IMR-90 (cell line): ENCODE results near the gene GREB1L. TPM values are rescaled to one million over a fixed set of nuclear protein-coding genes. Genes with fewer than 3 reads are reported as not detected.

ENCODE experiments used
- ATAC-seq: fragments of 200-7000 bp; cut with Tn5 transposase; 2 replicates; pipeline ENCODE4 v1.9.1; 2020; ENCODE audit warnings: low read depth, mild to moderate bottlenecking, moderate library complexity
- BruUV-seq: library from RNA; stranded (reverse); fragments of 400-500 nt; replicated peaks from 2 replicates; lab custom pipeline; 2021; lab: Mats Ljungman, UMichigan
- CTCF ChIA-PET: fragments of 300-600 bp; formaldehyde crosslinking; extraction: SDS; loops from one replicate; lab custom pipeline; 2021; ENCODE audit warnings: antibody characterized with exemption; lab: Yijun Ruan, JAX
- POLR2A ChIA-PET: fragments of 300-600 bp; sonication (Branson Sonifier 250); formaldehyde crosslinking; loops from one replicate; lab custom pipeline; 2022; ENCODE audit warnings: antibody characterized with exemption; ENCODE audit not compliant: unreplicated experiment; lab: Charles Lee
- DNase-seq: peaks from one replicate; pipeline ENCODE4 v3.0.0; 2013
- H2AFZ ChIP-seq: replicated peaks from 2 replicates; pipeline ENCODE3; 2013; ENCODE audit warnings: low read length, mild to moderate bottlenecking; ENCODE audit not compliant: poor library complexity
- H2AK5ac ChIP-seq: 2 replicates; pipeline ENCODE4 v1.6.1; 2013; ENCODE audit warnings: low read depth, low read length, inconsistent platforms
- H2AK9ac ChIP-seq: replicated peaks from 2 replicates; pipeline ENCODE3; 2013; ENCODE audit warnings: mild to moderate bottlenecking, low read depth, low read length, moderate library complexity; ENCODE audit not compliant: poor library complexity
- H2BK120ac ChIP-seq: 2 replicates; pipeline ENCODE4 v1.6.1; 2013; ENCODE audit warnings: low read depth, low read length, inconsistent platforms
- H2BK15ac ChIP-seq: 3 replicates; pipeline ENCODE4 v1.6.1; 2013; ENCODE audit warnings: low read depth, low read length, inconsistent platforms
- H2BK20ac ChIP-seq: 2 replicates; pipeline ENCODE4 v1.6.1; 2013; ENCODE audit warnings: low read depth, mild to moderate bottlenecking, inconsistent platforms, low read length, moderate library complexity
- H2BK5ac ChIP-seq: 2 replicates; pipeline ENCODE4 v1.6.1; 2013; ENCODE audit warnings: mild to moderate bottlenecking, low read depth, low read length, inconsistent platforms; ENCODE audit not compliant: poor library complexity, severe bottlenecking
- H3K14ac ChIP-seq: replicated peaks from 2 replicates; pipeline ENCODE4 v1.6.1; 2013; ENCODE audit warnings: low read depth, low read length, inconsistent platforms
- H3K18ac ChIP-seq: 2 replicates; pipeline ENCODE4 v1.6.1; 2013; ENCODE audit warnings: low read depth, low read length, control low read depth
- H3K23ac ChIP-seq: 2 replicates; pipeline ENCODE4 v1.6.1; 2013; ENCODE audit warnings: low read depth, low read length, inconsistent platforms
- H3K27ac ChIP-seq: 2 replicates; pipeline ENCODE4 v1.5.1; 2013; ENCODE audit warnings: mild to moderate bottlenecking, control low read depth, low read length; ENCODE audit not compliant: insufficient read depth
- H3K27me3 ChIP-seq: 2 replicates; pipeline ENCODE4 v1.6.1; 2013; ENCODE audit warnings: low read length; ENCODE audit not compliant: control insufficient read depth, insufficient read depth
- H3K36me3 ChIP-seq: 2 replicates; pipeline ENCODE4 v1.6.1; 2013; ENCODE audit warnings: low read length, mixed read lengths; ENCODE audit not compliant: control insufficient read depth, insufficient read depth
- H3K4ac ChIP-seq: 2 replicates; pipeline ENCODE4 v1.6.1; 2013; ENCODE audit warnings: low read depth, low read length, inconsistent platforms
- H3K4me1 ChIP-seq: 2 replicates; pipeline ENCODE4 v1.6.1; 2013; ENCODE audit warnings: low read length, mixed read lengths; ENCODE audit not compliant: control insufficient read depth, insufficient read depth
- H3K4me2 ChIP-seq: 2 replicates; pipeline ENCODE4 v1.6.1; 2013; ENCODE audit warnings: low read depth, mild to moderate bottlenecking, control low read depth, low read length, moderate library complexity
- H3K4me3 ChIP-seq: 2 replicates; pipeline ENCODE4 v1.5.1; 2013; ENCODE audit warnings: low read depth, mild to moderate bottlenecking, control low read depth, low read length, moderate library complexity; ENCODE audit not compliant: insufficient read depth
- H3K56ac ChIP-seq: 2 replicates; pipeline ENCODE4 v1.6.1; 2013; ENCODE audit warnings: low read length, inconsistent platforms; ENCODE audit not compliant: insufficient read depth; ENCODE audit errors: extremely low read depth
- H3K79me1 ChIP-seq, 2 experiments: 2 replicates each; pipeline ENCODE4 v1.6.1; 2013; ENCODE audit warnings: low read length in 2 of 2, inconsistent platforms in 1 of 2, low read depth in 1 of 2
- H3K9ac ChIP-seq: 2 replicates; pipeline ENCODE4 v1.6.1; 2013; ENCODE audit warnings: low read depth, low read length, control low read depth
- H3K9me1 ChIP-seq: 2 replicates; pipeline ENCODE4 v1.6.1; 2013; ENCODE audit warnings: low read length, inconsistent platforms; ENCODE audit not compliant: insufficient read depth
- H3K9me3 ChIP-seq: 2 replicates; pipeline ENCODE4 v1.6.1; 2013; ENCODE audit warnings: low read length; ENCODE audit not compliant: control insufficient read depth, insufficient read depth
- H4K20me1 ChIP-seq: 2 replicates; pipeline ENCODE4 v1.6.1; 2013; ENCODE audit warnings: low read length, inconsistent platforms; ENCODE audit not compliant: insufficient read depth
- H4K5ac ChIP-seq: 2 replicates; pipeline ENCODE4 v1.6.1; 2013; ENCODE audit warnings: mild to moderate bottlenecking, low read depth, low read length, control low read depth
- H4K8ac ChIP-seq, 2 experiments: 2 replicates each; pipeline ENCODE4 v1.6.1; 2013; ENCODE audit warnings: low read depth in 2 of 2, low read length in 2 of 2, control low read depth in 1 of 2, inconsistent platforms in 1 of 2
- H4K91ac ChIP-seq: 2 replicates; pipeline ENCODE4 v1.6.1; 2013; ENCODE audit warnings: low read depth, low read length, inconsistent platforms; ENCODE audit not compliant: insufficient read depth
- BHLHE40 ChIP-seq: fragments of 150-350 bp; IDR thresholded peaks from 2 replicates; pipeline ENCODE4 v1.6.1; 2016; ENCODE audit warnings: mild to moderate bottlenecking, low read depth, low read length
- MAZ ChIP-seq: IDR thresholded peaks from 2 replicates; pipeline ENCODE4 v1.6.1; 2012; ENCODE audit warnings: low read depth, mild to moderate bottlenecking, low read length, improper control_type of control experiment, moderate library complexity, borderline replicate concordance
- MXI1 ChIP-seq: IDR thresholded peaks from 2 replicates; pipeline ENCODE4 v1.6.1; 2012; ENCODE audit warnings: low read depth, mild to moderate bottlenecking, low read length, moderate library complexity, borderline replicate concordance
- RAD21 ChIP-seq: IDR thresholded peaks from 2 replicates; pipeline ENCODE4 v1.6.1; 2012; ENCODE audit warnings: low read length, improper control_type of control experiment
- SMC3 ChIP-seq: fragments of 150-350 bp; IDR thresholded peaks from 2 replicates; pipeline ENCODE4 v1.6.1; 2016; ENCODE audit warnings: low read depth, mild to moderate bottlenecking, antibody characterized with exemption, low read length, moderate library complexity
- WGBS, 2 experiments: methylation state at CpG; one replicate each; pipeline versions ENCODE4 v1.1.5 to v1.1.7; 2013; ENCODE audit warnings: missing lambda C conversion rate in 2 of 2; ENCODE audit not compliant: insufficient read length in 1 of 2; ENCODE audit errors: extremely low coverage in 2 of 2; 5-methylcytosine and 5-hydroxymethylcytosine counted together
- dilution Hi-C: fragments of 300-500 bp; cut with HindIII; formaldehyde crosslinking; loops from one replicate; pipeline ENCODE4 v1.14.3; 2018; ENCODE audit warnings: low sequenced_read_pairs; ENCODE audit not compliant: unreplicated experiment
- in situ Hi-C: fragments of 300-500 bp; cut with MboI; formaldehyde crosslinking; loops from 3 replicates; pipeline ENCODE4 v1.14.3; 2019; ENCODE audit warnings: low sequenced_read_pairs, inconsistent platforms, mixed read lengths
- intact Hi-C: fragments of 100-400 bp; cut with micrococcal nuclease; formaldehyde crosslinking; loops from 2 replicates; pipeline ENCODE4 v1.10.0; 2022
- polyA plus RNA-seq, 3 experiments: library from polyadenylated mRNA; depleted of rRNA; stranded (reverse); fragments of >200 nt; gene quantifications; 2 replicates each; pipeline ENCODE4 v1.2.3, GENCODE V29; 2012; ENCODE audit warnings: low replicate concordance in 1 of 3
- total RNA-seq: library from RNA; depleted of rRNA; stranded (reverse); fragments of >200 nt; gene quantifications from 2 replicates; pipeline ENCODE4 v1.2.3, GENCODE V29; 2012

The GREB1L gene
- total and polyA plus RNA-seq, 2 of the 4 experiments (the other 2 are of a cell fraction) = under 0.01 to 0.02 TPM

DNA sequence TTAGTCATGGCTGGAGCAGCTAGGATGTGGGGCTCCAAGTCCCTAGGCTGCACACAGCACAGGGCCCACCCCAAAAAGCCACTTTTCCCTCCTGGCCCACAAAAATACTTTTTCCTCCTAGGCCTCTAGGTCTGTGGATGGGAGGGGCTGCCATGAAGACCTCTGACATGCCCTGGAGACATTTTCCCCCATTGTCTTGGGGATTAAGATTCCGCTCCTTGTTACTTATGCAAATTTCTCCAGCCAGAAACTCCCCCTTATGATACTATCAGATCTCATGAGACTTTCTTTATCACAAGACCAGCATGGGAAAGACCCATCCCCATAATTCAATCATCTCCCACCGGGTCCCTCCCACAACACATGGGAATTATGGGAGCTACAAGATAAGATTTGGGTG, 232.6 kb downstream of the GREB1L start:
- H2AK9ac ChIP-seq = no peak overlapping the region
- no peak overlapping the region for H2BK15ac ChIP-seq
- H3K4ac ChIP-seq = no peak overlapping the region
- in situ Hi-C loops = loop anchor here (25.0 kb wide), 1 partner anchor 488 kb away; no protein-coding TSS in a partner anchor
- no peaks in the 10 kb centered on the region for H4K20me1 ChIP-seq
- intact Hi-C loops = no loop called here
- POLR2A ChIA-PET = interaction anchor here (0.5 kb wide), 1 partner anchor 204 kb away, joined by 3 read pairs; no protein-coding TSS in a partner anchor
- no TSS peak for BruUV-seq
- no peaks in the 10 kb centered on the region for H3K9me1 ChIP-seq
- no peak overlapping the region for H3K56ac ChIP-seq
- no peak overlapping the region for H2BK5ac ChIP-seq
- TF ChIP-seq SMC3 = no peak
- no peak for TF ChIP-seq MXI1
- TF ChIP-seq BHLHE40 = no peak
- TF ChIP-seq RAD21 = no peak
- TF ChIP-seq MAZ = no peak
- ATAC-seq (no peak), DNase-seq (no peak)
- H4K91ac ChIP-seq = no peak overlapping the region
- H3K79me1 ChIP-seq = no peaks in the 10 kb centered on the region
- H3K9ac ChIP-seq = no peak overlapping the region
- H3K4me2 ChIP-seq = no peak overlapping the region
- no peaks in the 10 kb centered on the region for H3K36me3 ChIP-seq
- no peak overlapping the region for H3K18ac ChIP-seq
- no peaks in the 10 kb centered on the region for H3K9me3 ChIP-seq
- no peak overlapping the region for H3K4me3 ChIP-seq
- H2BK20ac ChIP-seq = no peak overlapping the region
- no peak overlapping the region for H3K27ac ChIP-seq
- no peak overlapping the region for H3K23ac ChIP-seq
- no peak overlapping the region for H4K5ac ChIP-seq
- dilution Hi-C loops = no loop called here
- H4K8ac ChIP-seq = no peak overlapping the region
- no peak overlapping the region for H2BK120ac ChIP-seq
- no peaks in the 10 kb centered on the region for H3K4me1 ChIP-seq
- no peaks in the 10 kb centered on the region; the same call in 1 of the 2 replicates for H3K27me3 ChIP-seq
- CTCF ChIA-PET = no interaction called here
- no CpG with 5 or more reads among the region's 2 CpGs for WGBS, 2 experiments
- H2AK5ac ChIP-seq = no peak overlapping the region
- H2AFZ ChIP-seq = no peak overlapping the region
- H3K14ac ChIP-seq = no peak overlapping the region
